ENCODE measurements around the gene TNFRSF11A. TPM values are rescaled to one million over a fixed set of nuclear protein-coding genes. Genes with fewer than 3 reads are reported as not detected.

The TNFRSF11A gene
- total and polyA plus RNA-seq, 4 donors, result 0.87 to 2.3 (median 1.4) TPM

- H3K4me3 ChIP-seq (ENCODE audit: low read depth, low read length), result no peak overlapping the region
- WGBS (ENCODE audit: insufficient coverage), result no CpG with 5 or more reads among the region's 2 CpGs
- H3K27me3 ChIP-seq (ENCODE audit: control insufficient read depth, insufficient read depth, low read length), result no peaks in the 10 kb centered on the region
- DNase-seq (ENCODE audit: low read depth in 4 of 6, low spot score in 6 of 6), result no peak
- no peaks in the 10 kb centered on the region for H3K36me3 ChIP-seq (ENCODE audit: control insufficient read depth, insufficient read depth, low read length)
- no peaks in the 10 kb centered on the region for H3K9me3 ChIP-seq (ENCODE audit: control insufficient read depth, insufficient read depth, low read length)
- H3K4me1 ChIP-seq (ENCODE audit: control insufficient read depth, insufficient read depth, low read length), result no peaks in the 10 kb centered on the region
- no peak overlapping the region for H3K27ac ChIP-seq (ENCODE audit: low read depth, low read length)
Measured at GRCh38 chr18:62387257-62387656, 62.1 kb downstream of the TNFRSF11A start.

- DNase-seq (ENCODE audit: low read depth in 4 of 6, low spot score in 6 of 6), result no peak
- Histone ChIP-seq H3K36me3 (ENCODE audit: control insufficient read depth, insufficient read depth, low read length) (no peaks in the 10 kb centered on the region), H3K9me3 (ENCODE audit: control insufficient read depth, insufficient read depth, low read length) (no peaks in the 10 kb centered on the region), H3K4me3 (ENCODE audit: low read depth, low read length) (no peak overlapping the region), H3K27ac (ENCODE audit: low read depth, low read length) (no peak overlapping the region), H3K27me3 (ENCODE audit: control insufficient read depth, insufficient read depth, low read length) (no peaks in the 10 kb centered on the region), H3K4me1 (ENCODE audit: control insufficient read depth, insufficient read depth, low read length) (no peaks in the 10 kb centered on the region)
- WGBS (ENCODE audit: insufficient coverage), result 90% methylated on average over 14 of the region's 16 CpGs
Measured at GRCh38 chr18:62388855-62389760, 64.0 kb downstream of the TNFRSF11A start.

- no peaks in the 10 kb centered on the region for H3K9me3 ChIP-seq (ENCODE audit: control insufficient read depth, insufficient read depth, low read length)
- 91% methylated on average over 7 of the region's 11 CpGs for WGBS (ENCODE audit: insufficient coverage)
- H3K36me3 ChIP-seq (ENCODE audit: control insufficient read depth, insufficient read depth, low read length), result no peaks in the 10 kb centered on the region
- no peak for DNase-seq (ENCODE audit: low read depth in 4 of 6, low spot score in 6 of 6)
- no peak overlapping the region for H3K4me3 ChIP-seq (ENCODE audit: low read depth, low read length)
- H3K27ac ChIP-seq (ENCODE audit: low read depth, low read length), result no peak overlapping the region
- H3K4me1 ChIP-seq (ENCODE audit: control insufficient read depth, insufficient read depth, low read length), result no peaks in the 10 kb centered on the region
- no peaks in the 10 kb centered on the region for H3K27me3 ChIP-seq (ENCODE audit: control insufficient read depth, insufficient read depth, low read length)
Measured at GRCh38 chr18:62389761-62390481, 64.8 kb downstream of the TNFRSF11A start.

DNA sequence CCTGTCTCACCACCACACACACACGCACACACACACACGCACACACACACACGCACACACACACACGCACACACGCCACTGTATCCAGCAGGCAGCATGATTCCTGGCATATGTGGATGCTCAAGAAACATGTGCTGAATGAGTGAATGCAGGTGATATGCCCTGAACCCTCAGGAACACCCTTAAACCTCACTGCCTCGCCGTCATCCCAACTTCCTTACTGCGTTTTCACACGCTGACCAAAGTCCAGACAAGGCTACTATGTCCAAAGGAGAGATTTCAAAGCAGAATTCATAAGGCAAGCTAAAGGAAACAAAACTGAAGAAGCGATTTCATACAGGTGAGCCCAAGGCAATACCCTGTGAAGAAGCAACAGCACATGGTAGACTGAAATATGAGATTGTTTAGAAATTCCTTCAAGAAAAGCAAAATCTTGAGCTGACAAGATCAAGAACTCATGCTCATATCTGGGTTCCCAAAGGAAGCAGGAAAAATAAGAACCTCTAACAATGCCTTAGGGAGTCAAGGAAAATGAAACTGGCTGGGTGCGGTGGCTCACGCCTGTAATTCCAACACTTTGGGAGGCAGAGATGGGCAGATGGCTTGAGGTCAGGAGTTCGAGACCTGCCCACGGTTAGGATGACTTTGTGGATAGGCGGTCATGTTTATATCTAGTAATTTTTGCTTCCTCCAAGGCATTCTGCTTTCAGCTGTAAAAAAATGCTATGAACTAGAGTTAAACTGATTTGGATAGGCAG lies 69.1 kb downstream of the TNFRSF11A start:
- Histone ChIP-seq H3K4me1 (ENCODE audit: control insufficient read depth, insufficient read depth, low read length) (no peaks in the 10 kb centered on the region), H3K27me3 (ENCODE audit: control insufficient read depth, insufficient read depth, low read length) (no peaks in the 10 kb centered on the region), H3K36me3 (ENCODE audit: control insufficient read depth, insufficient read depth, low read length) (no peaks in the 10 kb centered on the region), H3K27ac (ENCODE audit: low read depth, low read length) (no peak overlapping the region), H3K9me3 (ENCODE audit: control insufficient read depth, insufficient read depth, low read length) (no peaks in the 10 kb centered on the region), H3K4me3 (ENCODE audit: low read depth, low read length) (no peak overlapping the region)
- no peak for DNase-seq (ENCODE audit: low read depth in 4 of 6, low spot score in 6 of 6)
- 96% methylated on average over 6 of the region's 15 CpGs for WGBS (ENCODE audit: insufficient coverage)

- Histone ChIP-seq H3K4me1 (ENCODE audit: control insufficient read depth, insufficient read depth, low read length) (no peaks in the 10 kb centered on the region), H3K27ac (ENCODE audit: low read depth, low read length) (no peak overlapping the region), H3K27me3 (ENCODE audit: control insufficient read depth, insufficient read depth, low read length) (no peaks in the 10 kb centered on the region), H3K9me3 (ENCODE audit: control insufficient read depth, insufficient read depth, low read length) (no peaks in the 10 kb centered on the region), H3K4me3 (ENCODE audit: low read depth, low read length) (no peak overlapping the region), H3K36me3 (ENCODE audit: control insufficient read depth, insufficient read depth, low read length) (no peaks in the 10 kb centered on the region)
- DNase-seq (ENCODE audit: low read depth in 4 of 6, low spot score in 6 of 6), result no peak
- WGBS (ENCODE audit: insufficient coverage), result 100% methylated on average over 1 of the region's 3 CpGs
Measured at GRCh38 chr18:62396381-62396780, 71.3 kb downstream of the TNFRSF11A start.

GRCh38 chr18:62396967-62397366 lies 71.9 kb downstream of the TNFRSF11A start:
- Histone ChIP-seq H3K36me3 (ENCODE audit: control insufficient read depth, insufficient read depth, low read length) (no peaks in the 10 kb centered on the region), H3K27me3 (ENCODE audit: control insufficient read depth, insufficient read depth, low read length) (no peaks in the 10 kb centered on the region), H3K4me3 (ENCODE audit: low read depth, low read length) (no peak overlapping the region), H3K27ac (ENCODE audit: low read depth, low read length) (no peak overlapping the region), H3K4me1 (ENCODE audit: control insufficient read depth, insufficient read depth, low read length) (no peaks in the 10 kb centered on the region), H3K9me3 (ENCODE audit: control insufficient read depth, insufficient read depth, low read length) (no peaks in the 10 kb centered on the region)
- DNase-seq (ENCODE audit: low read depth in 4 of 6, low spot score in 6 of 6), result no peak
- 85% methylated on average over 2 of the region's 3 CpGs for WGBS (ENCODE audit: insufficient coverage)

GRCh38 chr18:62398291-62398690 lies 73.2 kb downstream of the TNFRSF11A start:
- Histone ChIP-seq H3K27ac (ENCODE audit: low read depth, low read length) (no peak overlapping the region), H3K27me3 (ENCODE audit: control insufficient read depth, insufficient read depth, low read length) (no peaks in the 10 kb centered on the region), H3K9me3 (ENCODE audit: control insufficient read depth, insufficient read depth, low read length) (no peaks in the 10 kb centered on the region), H3K4me1 (ENCODE audit: control insufficient read depth, insufficient read depth, low read length) (no peaks in the 10 kb centered on the region), H3K36me3 (ENCODE audit: control insufficient read depth, insufficient read depth, low read length) (no peaks in the 10 kb centered on the region), H3K4me3 (ENCODE audit: low read depth, low read length) (no peak overlapping the region)
- WGBS (ENCODE audit: insufficient coverage), result 78% methylated on average over 3 of the region's 6 CpGs
- no peak for DNase-seq (ENCODE audit: low read depth in 4 of 6, low spot score in 6 of 6)

- DNase-seq (ENCODE audit: low read depth in 4 of 6, low spot score in 6 of 6), result no peak
- 100% methylated on average over 1 of the region's 3 CpGs for WGBS (ENCODE audit: insufficient coverage)
- Histone ChIP-seq H3K4me1 (ENCODE audit: control insufficient read depth, insufficient read depth, low read length) (no peaks in the 10 kb centered on the region), H3K27ac (ENCODE audit: low read depth, low read length) (no peak overlapping the region), H3K9me3 (ENCODE audit: control insufficient read depth, insufficient read depth, low read length) (no peaks in the 10 kb centered on the region), H3K36me3 (ENCODE audit: control insufficient read depth, insufficient read depth, low read length) (no peaks in the 10 kb centered on the region), H3K4me3 (ENCODE audit: low read depth, low read length) (no peak overlapping the region), H3K27me3 (ENCODE audit: control insufficient read depth, insufficient read depth, low read length) (no peaks in the 10 kb centered on the region)
Measured at GRCh38 chr18:62399276-62399675, 74.2 kb downstream of the TNFRSF11A start.

GRCh38 chr18:62399781-62400308 lies 74.7 kb downstream of the TNFRSF11A start:
- H3K9me3 ChIP-seq (ENCODE audit: control insufficient read depth, insufficient read depth, low read length), result no peaks in the 10 kb centered on the region
- 10% methylated on average over 3 of the region's 4 CpGs for WGBS (ENCODE audit: insufficient coverage)
- H3K4me3 ChIP-seq (ENCODE audit: low read depth, low read length), result no peak overlapping the region
- H3K27me3 ChIP-seq (ENCODE audit: control insufficient read depth, insufficient read depth, low read length), result no peaks in the 10 kb centered on the region
- no peaks in the 10 kb centered on the region for H3K4me1 ChIP-seq (ENCODE audit: control insufficient read depth, insufficient read depth, low read length)
- no peak for DNase-seq (ENCODE audit: low read depth in 4 of 6, low spot score in 6 of 6)
- H3K27ac ChIP-seq (ENCODE audit: low read depth, low read length), result no peak overlapping the region
- no peaks in the 10 kb centered on the region for H3K36me3 ChIP-seq (ENCODE audit: control insufficient read depth, insufficient read depth, low read length)

Measured in spinal cord (tissue), 10 donors.